ENCODE results near the gene C6orf141.

C6orf141 gene

DNA sequence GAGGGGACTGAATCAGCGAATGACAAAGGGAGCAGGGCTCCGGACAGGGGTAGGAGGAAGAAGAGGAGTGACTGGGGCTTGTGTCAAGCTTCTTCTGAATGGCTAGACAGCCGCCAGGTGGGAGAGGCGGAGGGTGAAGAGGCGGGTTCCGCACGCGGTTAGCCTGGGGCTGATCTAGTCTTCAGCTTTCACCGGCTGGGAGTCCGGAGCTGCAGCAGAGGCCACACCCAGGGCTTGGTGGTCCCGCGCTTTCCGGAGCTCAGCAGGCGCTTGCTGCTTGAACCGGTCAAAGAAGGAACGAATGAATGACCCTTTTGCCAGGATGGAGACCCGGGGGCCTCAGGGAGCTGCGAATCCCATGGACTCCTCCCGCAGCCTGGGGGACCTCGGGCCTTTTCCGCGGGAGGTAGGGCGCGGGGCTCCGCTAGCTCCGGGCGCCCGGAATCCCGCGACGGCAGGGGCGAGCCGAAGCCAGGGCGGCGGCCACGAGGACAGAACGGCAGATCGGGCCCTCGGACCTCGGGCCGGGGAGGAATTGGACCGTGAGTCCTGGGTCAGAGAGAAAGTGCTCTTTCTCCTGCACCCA, at the start of gene C6orf141:
TSS of gene C6orf141 (plus strand) at position 177 of the 586 bp plus-strand sequence. CDS start at position 302, 125 bp downstream.
- DNase-seq = peak in 1 of 2 donors; percentile 4

DNA sequence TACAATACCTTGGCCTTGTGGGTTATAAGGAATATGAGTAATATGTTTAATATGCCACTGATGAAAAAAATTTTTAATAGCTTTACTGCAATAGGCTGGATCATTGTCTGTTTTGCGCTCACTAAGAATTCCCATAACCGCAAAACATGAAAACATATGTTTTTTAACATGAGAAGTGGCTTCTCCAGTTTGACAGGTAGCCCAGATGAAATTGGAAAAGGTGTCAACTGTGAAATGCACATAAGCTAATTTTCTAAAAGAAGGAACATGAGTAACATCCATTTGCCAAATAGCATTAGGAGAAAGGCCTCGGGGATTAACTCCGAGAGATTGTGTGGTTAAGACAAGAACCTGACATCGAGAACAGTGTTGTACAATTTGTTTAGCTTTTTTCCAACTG, 45.8 kb upstream of the C6orf141 start:
- DNase-seq = no peak

DNA sequence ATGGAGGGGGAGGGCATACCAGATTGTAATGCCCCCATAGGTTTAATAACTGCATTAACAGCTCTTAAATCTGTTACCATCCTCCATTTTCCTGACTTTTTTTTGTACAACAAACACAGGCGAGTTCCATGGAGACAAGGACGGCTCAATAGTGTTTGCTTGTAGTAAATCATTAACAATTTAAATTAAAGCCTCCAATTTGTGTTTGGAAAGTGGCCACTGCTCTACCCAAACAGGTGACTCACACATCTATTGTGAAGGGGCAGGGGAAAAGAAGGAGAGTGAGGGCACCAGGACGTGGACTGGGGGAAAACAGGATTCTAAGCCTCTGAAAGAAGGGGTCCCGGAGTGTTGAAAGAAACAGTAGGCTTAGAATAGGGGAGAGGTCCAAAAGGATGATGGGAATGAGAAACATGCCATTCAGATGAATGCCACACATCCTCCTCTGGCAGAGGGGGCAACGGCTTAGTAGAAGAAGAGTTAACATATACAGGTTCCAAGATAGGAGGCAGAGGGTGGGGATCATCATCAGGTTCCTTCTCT, 43.8 kb upstream of the C6orf141 start:
- DNase-seq = no peak

DNA sequence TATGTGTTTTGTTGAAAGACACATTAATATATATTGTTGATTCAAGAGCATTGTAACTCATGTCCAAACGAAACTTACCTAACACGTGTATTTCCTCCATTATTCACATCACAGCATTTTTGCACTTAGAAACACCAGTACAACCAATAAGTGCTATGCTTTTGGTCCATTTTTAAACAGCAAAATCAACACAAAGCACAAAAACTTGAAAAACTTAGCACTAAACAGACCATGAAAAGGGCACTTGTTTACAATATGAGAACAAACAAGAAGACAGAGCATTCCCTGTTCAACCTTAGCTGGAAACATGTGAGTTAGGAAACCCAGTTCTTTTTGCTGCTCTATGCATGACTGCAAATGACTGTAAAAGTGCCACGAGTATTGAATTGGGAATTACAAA, 41.1 kb upstream of the C6orf141 start:
- DNase-seq = no peak

DNA sequence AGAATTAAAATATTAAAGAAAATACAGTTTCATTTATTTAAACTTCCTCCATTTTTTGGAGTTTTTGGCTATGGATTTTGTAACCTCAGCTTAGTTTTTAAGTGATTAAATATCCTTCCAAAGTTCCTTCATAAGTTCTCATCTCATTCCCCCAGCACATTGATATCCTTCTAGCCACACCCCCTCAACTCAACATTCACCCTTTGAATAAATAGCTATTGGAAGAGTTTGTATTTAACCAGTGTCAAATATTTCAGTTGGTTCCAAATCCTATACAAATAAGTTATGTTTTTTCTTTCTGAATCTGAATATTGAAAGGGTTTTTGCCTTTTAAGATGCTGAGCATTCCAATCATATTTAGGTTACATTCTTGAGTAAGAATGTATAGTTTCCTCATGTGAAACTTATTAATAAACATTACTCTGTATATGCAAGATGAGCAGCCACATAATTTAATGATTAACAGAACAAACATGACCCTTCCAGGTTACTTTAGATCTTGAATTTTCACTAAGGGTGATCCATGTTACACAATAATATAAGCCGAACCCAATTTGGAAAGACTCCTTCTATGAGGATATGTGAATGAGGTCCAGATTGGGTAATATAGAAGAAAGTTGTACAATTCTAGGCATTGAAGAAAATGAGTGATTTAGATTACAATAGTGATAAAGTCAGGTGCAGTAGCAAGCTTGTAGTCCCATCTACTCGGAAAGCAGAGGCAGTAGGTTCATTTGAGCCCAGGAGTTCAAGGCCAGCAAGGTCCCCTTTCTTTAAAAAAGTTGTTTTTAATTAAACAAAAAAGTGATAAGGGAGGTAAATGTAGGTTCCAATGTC, 37.1 kb upstream of the C6orf141 start:
- no peak for DNase-seq

DNA sequence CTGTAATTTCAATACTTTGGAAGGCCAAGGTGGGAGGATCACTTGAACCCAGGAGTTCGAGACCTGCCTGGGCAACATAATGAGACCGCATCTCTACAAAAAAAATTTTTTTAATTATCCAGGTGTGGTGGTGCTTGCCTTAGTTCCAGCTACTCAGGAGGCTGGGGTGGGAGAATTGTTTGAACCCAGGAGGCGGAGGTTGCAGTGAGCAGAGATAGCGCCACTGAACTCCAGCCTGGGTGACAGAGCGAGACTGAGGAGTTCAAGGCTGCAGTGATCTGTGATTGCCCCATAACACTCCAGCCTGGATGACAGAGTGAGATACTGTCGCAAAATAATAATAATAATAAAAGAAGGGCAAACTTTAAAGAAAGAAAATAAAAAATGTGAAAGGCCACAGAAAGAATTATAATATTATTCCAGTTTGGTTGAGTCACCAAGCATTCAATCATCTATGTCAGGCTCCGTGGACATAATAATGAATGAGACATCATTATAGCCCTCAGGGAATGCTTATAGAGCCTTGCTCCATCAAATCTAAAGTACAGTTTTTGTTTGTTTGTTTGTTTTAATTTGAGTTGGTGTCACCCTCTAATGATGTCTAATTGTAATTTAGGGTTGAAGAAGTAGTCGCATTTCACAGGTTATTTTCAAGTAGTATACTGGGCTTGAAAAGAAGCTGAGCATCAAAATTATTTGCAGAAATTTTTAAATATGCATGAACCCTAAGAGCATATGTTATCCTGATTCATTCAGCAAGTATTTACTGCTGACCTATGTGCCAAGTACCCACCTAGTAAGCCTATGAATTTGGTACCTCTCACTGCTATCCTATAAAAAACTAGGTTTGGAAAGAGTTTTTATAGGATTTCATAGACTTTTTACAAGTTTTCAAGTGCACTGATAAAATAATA, 35.6 kb upstream of the C6orf141 start:
- DNase-seq = no peak

DNA sequence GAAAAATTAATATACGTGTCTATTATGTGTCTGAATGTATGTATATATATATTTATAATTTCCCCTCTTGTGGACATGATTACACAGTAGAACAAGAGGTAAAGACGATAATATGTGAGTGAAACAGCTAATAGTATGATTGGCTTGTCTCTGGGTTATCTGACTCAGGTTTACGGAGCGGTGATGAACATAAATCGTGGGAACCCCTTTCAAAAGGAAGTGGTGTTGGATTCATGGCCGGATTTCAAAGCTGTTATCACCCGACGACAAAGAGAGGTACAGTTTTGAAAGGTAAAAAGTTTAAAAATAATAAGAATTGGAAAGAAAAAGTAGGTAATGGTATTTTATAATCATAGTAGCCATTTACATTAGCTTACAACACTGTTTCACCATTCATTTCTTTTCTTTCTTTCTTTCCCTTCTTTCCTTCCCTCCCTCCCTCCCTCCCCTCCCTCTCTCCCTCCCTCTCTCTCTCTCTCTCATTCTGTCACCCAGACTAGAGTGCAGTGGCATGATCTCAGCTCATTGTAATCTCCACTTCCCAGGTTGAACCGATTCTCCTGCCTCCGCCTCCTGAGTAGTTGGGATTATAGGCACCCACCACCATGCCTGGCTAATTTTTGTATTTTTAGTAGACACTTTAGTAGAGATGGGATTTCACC, 34.9 kb upstream of the C6orf141 start:
- DNase-seq = no peak

DNA sequence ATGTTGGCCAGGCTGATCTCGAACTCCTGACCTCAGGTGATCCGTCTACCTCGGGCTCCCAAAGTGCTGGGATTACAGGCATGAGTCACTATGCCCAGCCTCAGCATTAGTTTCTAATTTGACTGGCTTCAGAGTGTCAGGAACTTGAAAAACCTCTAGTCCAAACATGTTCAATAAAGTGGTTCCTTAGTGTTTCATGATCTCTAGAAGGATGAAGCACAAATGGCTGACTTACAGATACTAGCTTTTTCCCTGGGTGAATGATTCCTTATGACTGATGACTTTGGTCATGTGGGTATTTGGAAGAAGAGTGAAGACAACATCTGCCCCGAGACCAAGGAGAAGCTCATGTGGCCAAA, 34.3 kb upstream of the C6orf141 start:
- DNase-seq = no peak

DNA sequence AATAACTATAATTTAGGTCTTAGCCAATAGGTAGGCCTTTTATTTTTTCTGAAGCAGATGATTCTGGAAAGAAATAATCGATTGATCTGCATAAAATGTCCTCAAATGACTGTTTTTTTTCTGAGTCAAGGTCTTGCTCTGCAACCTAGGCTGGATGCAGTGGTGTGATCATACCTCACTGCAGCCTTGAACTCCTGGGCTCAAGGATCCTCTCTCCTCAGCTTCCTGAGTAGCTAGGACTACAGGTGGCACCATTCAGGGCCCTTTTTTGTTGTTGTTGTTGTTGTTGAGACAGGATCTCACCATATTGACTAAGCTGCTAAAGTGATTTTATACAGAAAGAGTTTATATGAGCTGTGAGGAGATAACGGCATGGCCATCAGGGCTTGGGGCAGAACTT, 32.5 kb upstream of the C6orf141 start:
- DNase-seq = no peak

DNA sequence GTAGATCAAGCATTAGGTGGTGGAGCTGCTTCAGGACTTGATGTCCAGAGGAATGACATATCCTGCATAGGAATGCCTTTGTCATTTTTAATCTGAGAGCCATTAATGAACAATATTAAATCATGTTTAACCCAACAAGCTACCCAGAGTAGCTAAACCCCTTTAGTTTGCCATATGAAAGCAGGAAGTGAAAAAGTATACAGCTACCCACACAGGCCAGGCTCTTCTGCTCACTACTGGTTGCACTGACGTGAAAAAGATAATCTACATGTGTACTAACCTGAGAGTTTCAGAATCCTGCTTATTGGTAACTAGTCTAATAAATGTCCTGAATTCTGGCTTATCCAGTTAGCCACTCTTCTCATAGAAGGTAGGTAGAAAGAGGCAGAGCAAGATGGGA, 30.8 kb upstream of the C6orf141 start:
- no peak for DNase-seq

DNA sequence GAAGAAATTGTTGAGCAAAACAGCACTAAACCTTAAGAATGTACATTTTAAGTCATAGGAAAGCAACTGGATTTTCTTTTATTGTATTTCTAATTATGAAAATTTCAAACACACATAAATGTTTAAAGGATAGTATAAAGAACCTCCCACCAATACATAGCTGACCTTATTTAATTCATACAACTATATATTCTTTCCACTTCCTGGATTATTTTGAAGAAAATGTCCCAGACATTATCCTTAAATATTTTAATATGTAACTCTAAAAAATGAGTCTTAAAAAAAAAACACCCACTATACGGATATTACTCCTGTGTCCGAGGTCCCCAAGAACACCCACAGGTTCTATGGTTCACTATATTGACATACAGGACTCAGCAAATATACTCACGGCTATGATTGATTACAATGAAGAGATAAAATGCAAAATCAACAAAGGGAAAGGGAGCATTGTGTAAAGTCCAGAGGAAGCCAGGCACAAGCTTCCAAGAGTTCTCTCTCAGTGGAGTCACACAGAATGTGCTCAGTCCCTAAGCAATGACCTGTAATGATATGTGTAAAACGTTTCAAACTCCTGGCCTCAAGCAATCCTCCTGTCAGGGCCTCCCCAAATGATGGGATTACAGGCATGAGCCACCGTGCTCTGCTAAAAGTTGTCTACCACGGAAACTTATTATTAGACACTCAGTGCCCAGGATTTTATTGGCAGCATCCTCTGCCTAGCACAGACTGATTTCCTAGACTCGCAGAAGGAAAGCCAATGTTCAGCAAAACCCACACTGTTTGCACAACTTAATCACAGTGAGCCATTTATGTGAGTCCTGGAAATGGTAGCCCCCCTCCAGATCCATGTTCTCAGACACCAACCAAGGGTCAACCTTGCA, 27.5 kb upstream of the C6orf141 start:
- DNase-seq = no peak

DNA sequence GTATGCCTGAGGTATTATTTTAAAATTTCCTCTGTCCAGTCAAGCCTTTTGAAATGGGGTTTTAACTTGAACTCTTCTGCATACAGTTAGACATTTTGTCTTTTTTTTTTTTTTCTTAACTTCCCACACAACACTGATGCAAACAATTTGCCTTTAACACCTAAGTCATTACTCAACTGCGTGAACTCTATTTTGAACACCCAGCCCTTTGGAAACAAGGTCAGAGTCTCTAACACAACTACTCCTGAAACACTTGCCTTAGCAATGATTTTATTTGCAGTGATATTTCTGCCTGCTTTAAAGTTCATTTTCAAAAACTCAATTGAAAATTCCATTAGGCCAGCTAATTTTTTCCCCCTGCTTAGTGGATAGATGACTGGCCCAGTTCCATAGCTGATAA, 26.6 kb upstream of the C6orf141 start:
- DNase-seq = no peak

DNA sequence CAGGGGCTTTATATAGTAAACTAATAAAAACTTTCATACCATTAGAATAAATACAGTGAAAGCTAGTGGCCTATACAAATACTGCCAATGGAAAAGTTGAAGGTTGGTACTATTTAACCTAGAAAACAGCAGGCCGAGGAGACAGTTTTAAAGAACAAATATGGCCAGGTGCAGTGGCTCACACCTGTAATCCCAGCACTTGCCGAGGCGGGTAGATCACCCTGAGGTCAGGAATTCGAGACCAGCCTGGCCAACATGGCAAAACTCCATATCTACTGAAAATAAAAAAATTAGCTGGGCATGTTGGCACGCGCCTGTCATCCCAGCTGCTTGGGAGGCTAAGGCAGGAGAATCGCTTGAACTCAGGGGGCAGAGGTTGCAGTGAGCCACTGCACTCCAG, 25.9 kb upstream of the C6orf141 start:
- DNase-seq = no peak

DNA sequence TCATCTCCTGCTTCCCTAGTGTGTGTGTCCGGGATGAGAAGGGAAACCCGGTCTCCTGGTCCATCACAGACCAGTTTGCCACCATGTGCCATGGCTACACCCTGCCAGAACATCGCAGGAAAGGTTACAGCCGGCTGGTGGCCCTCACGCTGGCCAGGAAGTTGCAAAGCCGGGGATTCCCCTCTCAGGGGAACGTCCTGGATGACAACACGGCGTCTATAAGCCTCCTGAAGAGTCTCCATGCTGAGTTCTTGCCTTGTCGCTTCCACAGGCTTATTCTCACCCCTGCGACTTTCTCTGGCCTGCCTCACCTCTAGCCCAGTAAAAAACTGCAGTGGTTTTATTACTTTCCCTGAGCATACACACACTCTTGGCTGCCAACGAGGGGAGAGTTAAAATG, 23.9 kb upstream of the C6orf141 start:
- DNase-seq = no peak

DNA sequence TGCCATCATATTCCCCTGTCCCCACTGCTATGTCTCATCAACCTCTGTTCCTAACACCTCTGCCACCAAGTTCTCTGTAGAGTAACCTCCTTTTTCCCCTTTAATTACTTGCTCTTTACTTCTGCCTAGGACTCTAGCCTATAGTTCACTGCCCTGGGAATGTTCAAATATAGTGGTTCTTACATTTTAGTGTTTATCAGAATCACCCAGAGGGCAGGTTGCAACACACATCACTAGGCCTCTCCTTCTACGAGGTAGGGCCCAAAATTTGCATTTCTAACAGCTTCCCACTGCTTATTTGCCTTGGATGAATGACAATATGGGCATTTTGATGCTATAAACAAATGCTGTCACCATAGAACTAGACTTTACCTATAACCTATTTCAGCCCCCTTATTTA, 23.1 kb upstream of the C6orf141 start:
- DNase-seq = no peak

DNA sequence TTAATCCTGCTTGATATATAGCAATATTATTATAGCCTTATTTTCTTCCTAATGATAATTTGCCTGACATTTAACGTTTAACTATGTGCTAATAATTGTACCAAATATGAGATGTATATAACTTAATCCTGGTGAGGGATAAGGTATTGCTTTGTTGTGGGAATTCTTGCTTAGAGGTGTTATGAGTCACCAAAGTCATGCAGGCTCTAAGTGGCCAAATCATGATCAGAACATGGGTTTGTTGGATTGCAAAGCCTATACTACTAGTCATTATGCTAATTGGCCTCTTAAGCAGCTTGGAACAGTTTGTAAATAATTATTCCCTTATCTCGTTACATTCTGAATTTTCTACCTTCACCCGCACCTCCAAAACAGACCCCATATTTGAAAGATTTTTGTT, 21.9 kb upstream of the C6orf141 start:
- no peak for DNase-seq

DNA sequence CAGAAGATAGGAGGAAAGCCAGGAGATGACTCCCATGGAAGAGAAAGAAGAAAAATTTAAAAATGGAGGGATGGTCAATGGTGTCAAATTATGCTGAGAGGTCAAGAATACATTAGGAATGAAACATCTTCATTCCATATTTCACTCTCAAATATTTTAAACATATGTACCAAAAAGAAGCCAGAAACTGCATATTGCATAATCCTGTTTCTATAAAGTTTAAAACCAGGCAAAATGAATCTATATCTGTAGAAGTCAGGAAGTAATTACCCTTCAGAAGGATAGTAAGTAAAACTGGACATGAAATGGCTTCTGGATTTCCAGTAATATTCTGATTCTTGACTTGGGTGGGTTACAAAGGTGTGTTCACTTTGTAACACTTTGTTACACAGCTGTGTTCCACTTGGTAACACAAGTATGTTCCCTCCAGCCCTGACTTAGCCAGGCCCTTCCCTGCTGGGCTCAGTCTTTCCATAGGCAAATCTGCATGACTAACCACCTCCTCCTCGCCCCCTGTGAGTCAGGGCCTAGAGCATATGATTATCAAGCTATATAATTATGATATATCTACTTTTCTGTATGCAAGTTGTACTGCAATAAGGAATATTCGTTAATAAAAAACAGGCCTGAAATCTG, 20.2 kb upstream of the C6orf141 start:
- no peak for DNase-seq

DNA sequence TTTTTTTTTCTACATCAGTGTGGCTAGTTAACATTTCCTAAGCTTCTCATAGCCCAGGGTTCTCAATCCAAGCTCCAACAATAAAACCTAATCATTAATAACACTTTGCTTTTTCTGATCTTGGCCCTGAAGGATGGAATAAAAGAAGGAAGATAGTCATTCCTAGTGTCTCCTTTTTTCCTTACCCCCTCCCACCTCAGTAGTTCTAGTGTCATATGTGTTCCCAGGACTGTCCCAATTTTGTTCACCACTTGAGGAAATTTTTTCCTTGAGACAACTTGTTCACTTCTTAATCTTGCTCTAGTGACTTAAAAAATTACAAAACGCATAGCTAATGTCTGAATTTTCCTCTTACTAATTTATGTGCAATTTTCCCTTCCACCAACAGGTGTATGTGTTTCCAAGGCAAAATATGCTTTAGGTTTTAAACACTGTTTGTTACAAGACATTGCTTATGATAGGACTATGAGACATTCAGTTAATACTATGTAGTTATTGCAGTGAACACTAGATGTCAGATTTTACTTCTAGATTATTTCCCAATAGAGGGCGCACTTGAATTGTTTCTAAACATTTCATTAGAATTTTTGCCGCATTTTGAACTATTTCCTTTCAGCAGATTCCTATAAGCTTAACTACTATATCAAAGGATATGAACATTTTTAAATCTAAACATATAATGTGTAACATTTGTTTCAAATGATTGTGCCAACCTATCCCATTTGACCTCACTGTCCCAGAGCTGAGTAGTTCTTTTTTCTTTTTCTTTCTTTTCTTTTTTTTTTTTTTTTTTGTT, 18.5 kb upstream of the C6orf141 start:
- peak in 1 of 2 donors; percentile 35 for DNase-seq

DNA sequence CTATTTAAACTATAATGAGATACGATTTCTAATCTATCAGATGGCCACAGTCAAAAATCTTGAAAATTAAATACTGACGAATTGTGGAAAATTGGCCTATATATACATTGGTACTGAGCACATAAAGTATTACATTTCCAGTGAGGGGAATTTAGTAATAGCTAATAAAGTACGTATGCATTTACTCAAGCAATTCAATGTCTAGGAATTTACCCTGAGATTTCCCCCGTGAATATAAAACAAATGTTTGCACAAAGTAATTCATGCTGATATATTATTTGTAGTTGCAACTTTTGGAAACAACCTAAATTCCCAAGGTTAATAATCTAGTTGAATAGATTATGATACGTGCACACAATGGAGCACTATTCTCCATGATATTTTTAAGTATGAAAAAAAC, 14.7 kb upstream of the C6orf141 start:
- no peak for DNase-seq

DNA sequence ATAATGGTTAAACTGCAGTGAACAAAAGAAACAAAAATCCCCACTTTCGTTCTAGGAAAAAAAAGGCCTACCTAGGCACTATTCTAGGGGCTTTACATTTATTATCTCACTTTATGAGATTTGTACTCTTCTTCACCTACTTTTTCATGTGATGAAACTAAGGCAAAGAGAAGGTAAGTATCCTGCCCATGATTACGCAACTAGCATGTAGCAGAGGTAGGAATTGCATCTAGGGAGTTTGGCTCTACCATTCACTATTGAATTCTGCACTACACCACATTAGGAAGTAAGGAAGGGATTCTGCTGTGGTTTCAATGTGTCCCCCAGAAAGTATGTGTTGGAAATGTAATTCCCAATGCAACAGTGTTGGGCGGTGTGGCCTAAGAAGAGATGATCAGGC, 11.4 kb upstream of the C6orf141 start:
- no peak for DNase-seq

Measured in CD4-positive, alpha-beta T cell treated with Interferon alpha-2 for 1 hour (primary cell).